H1 (cell line): ENCODE data around the gene MYBPC3. TPM values are rescaled to one million over a fixed set of nuclear protein-coding genes. Genes with fewer than 3 reads are reported as not detected.

Experiments used
- CTCF ChIA-PET: fragments of 300-600 bp; sonication (Branson Sonifier 250); formaldehyde crosslinking; loops from one replicate; lab custom pipeline; 2021; ENCODE audit not compliant: partially characterized antibody; lab: Charles Lee
- POLR2A ChIA-PET: fragments of 300-600 bp; sonication (Branson Sonifier 250); formaldehyde crosslinking; loops from one replicate; lab custom pipeline; 2021; ENCODE audit warnings: inconsistent platforms; ENCODE audit not compliant: partially characterized antibody; lab: Charles Lee
- DNase-seq, 2 experiments: peaks; one replicate each; pipeline versions ENCODE4 v3.0.0 to v3.0.0-alpha.2; 2010 to 2022; ENCODE audit warnings: low spot score in 2 of 2, low read depth in 1 of 2, mixed read lengths in 1 of 2
- FAIRE-seq: peaks from 2 replicates; lab custom pipeline; 2011; peaks lifted over from hg19 to GRCh38; lab: Jason Lieb, UNC
- H2AFZ ChIP-seq: 2 replicates; pipeline ENCODE4 v1.8.1; 2012; ENCODE audit warnings: low read length, inconsistent platforms
- H2AK5ac ChIP-seq: 2 replicates; pipeline ENCODE4 v1.6.1; 2013; ENCODE audit warnings: low read depth, low read length
- H2BK120ac ChIP-seq: replicated peaks from 2 replicates; pipeline ENCODE3; 2013; ENCODE audit warnings: low read depth, low read length, inconsistent platforms
- H2BK12ac ChIP-seq: 2 replicates; pipeline ENCODE4 v1.6.1; 2013; ENCODE audit warnings: low read depth, low read length
- H2BK15ac ChIP-seq: 2 replicates; pipeline ENCODE4 v1.6.1; 2013; ENCODE audit warnings: low read length
- H2BK20ac ChIP-seq: 2 replicates; pipeline ENCODE4 v1.6.1; 2013; ENCODE audit warnings: low read length
- H2BK5ac ChIP-seq: 2 replicates; pipeline ENCODE4 v1.6.1; 2013; ENCODE audit warnings: low read depth, low read length
- H3K14ac ChIP-seq: 2 replicates; pipeline ENCODE4 v1.6.1; 2013; ENCODE audit warnings: inconsistent platforms; ENCODE audit not compliant: insufficient read length
- H3K18ac ChIP-seq: 2 replicates; pipeline ENCODE4 v1.6.1; 2013; ENCODE audit warnings: low read length; ENCODE audit errors: extremely low read depth
- H3K23ac ChIP-seq: 2 replicates; pipeline ENCODE4 v1.6.1; 2013; ENCODE audit warnings: inconsistent platforms; ENCODE audit not compliant: insufficient read length
- H3K23me2 ChIP-seq: 2 replicates; pipeline ENCODE4 v1.6.1; 2013; ENCODE audit warnings: low read depth, low read length
- H3K27ac ChIP-seq: 2 replicates; pipeline ENCODE4 v1.6.1; 2011; ENCODE audit warnings: low read depth, low read length, inconsistent platforms
- H3K27me3 ChIP-seq, 4 experiments: replicated peaks in 1 of 4; 1 replicate in 1 of 4; 2 replicates in 3 of 4; pipeline versions ENCODE4 v1.6.1 to v1.8.1; 2011 to 2013; ENCODE audit warnings: low read length in 3 of 4, mild to moderate bottlenecking in 3 of 4, inconsistent platforms in 2 of 4, mixed read lengths in 2 of 4, moderate library complexity in 1 of 4; ENCODE audit not compliant: control insufficient read depth in 3 of 4, insufficient read depth in 3 of 4; ENCODE audit errors: extremely low read depth in 1 of 4
- H3K36me3 ChIP-seq, 4 experiments: 2 replicates each; pipeline versions ENCODE4 v1.6.1 to v1.8.1; 2011 to 2013; ENCODE audit warnings: mild to moderate bottlenecking in 4 of 4, low read length in 3 of 4, moderate library complexity in 2 of 4, control low read depth in 1 of 4, inconsistent platforms in 1 of 4; ENCODE audit not compliant: insufficient read depth in 4 of 4, control insufficient read depth in 2 of 4
- H3K4ac ChIP-seq: replicated peaks from 2 replicates; pipeline ENCODE3; 2013; ENCODE audit warnings: low read length, low read depth, mixed read lengths, inconsistent platforms; ENCODE audit not compliant: insufficient read length
- H3K4me1 ChIP-seq, 4 experiments: replicated peaks in 1 of 4; 1 replicate in 1 of 4; 2 replicates in 3 of 4; pipeline versions ENCODE4 v1.6.1 to v1.8.1; 2011 to 2013; ENCODE audit warnings: low read length in 3 of 4, inconsistent platforms in 2 of 4, mixed read lengths in 1 of 4; ENCODE audit not compliant: insufficient read depth in 4 of 4, control insufficient read depth in 3 of 4
- H3K4me2 ChIP-seq, 2 experiments: 2 replicates each; pipeline versions ENCODE4 v1.6.1 to v1.8.1; 2011 to 2013; ENCODE audit warnings: low read depth in 2 of 2, low read length in 2 of 2, control low read depth in 1 of 2, inconsistent platforms in 1 of 2, mild to moderate bottlenecking in 1 of 2; ENCODE audit not compliant: insufficient read depth in 1 of 2
- H3K4me3 ChIP-seq, 4 experiments: fragments of 200-600, 300-600 bp in 1 of 4; sonication (generic), shearing (Covaris generic), sonication (Bioruptor Twin) in 1 of 4; 2 replicates each; pipeline versions ENCODE4 v1.5.1 to v1.8.1; 2011 to 2016; ENCODE audit warnings: low read length in 4 of 4, low read depth in 3 of 4, control low read depth in 2 of 4, inconsistent platforms in 2 of 4, mild to moderate bottlenecking in 2 of 4, mixed read lengths in 1 of 4, moderate library complexity in 1 of 4; ENCODE audit not compliant: insufficient read depth in 2 of 4; ENCODE audit errors: extremely low read depth in 1 of 4
- H3K56ac ChIP-seq: replicated peaks from 2 replicates; pipeline ENCODE3; 2013; ENCODE audit warnings: low read depth, mild to moderate bottlenecking, mixed read lengths, low read length, inconsistent platforms; ENCODE audit not compliant: insufficient read length
- H3K79me1 ChIP-seq: 2 replicates; pipeline ENCODE4 v1.6.1; 2013; ENCODE audit warnings: low read depth, low read length, control low read depth
- H3K79me2 ChIP-seq, 2 experiments: 2 replicates each; pipeline versions ENCODE4 v1.6.1 to v1.8.1; 2012 to 2013; ENCODE audit warnings: low read length in 2 of 2, mild to moderate bottlenecking in 2 of 2, inconsistent platforms in 1 of 2; ENCODE audit not compliant: insufficient read depth in 2 of 2, control insufficient read depth in 1 of 2
- H3K9ac ChIP-seq, 4 experiments: replicated peaks in 1 of 4; 1 replicate in 1 of 4; 2 replicates in 3 of 4; pipeline versions ENCODE4 v1.6.1 to v1.8.1; 2011 to 2013; ENCODE audit warnings: low read depth in 3 of 4, low read length in 3 of 4, control low read depth in 2 of 4, mild to moderate bottlenecking in 2 of 4, moderate library complexity in 2 of 4, inconsistent platforms in 1 of 4; ENCODE audit errors: extremely low read depth in 1 of 4
- H3K9me3 ChIP-seq, 2 experiments: 2 replicates each; pipeline versions ENCODE4 v1.6.1 to v1.8.1; 2012 to 2013; ENCODE audit warnings: mild to moderate bottlenecking in 2 of 2, moderate library complexity in 2 of 2, control low read depth in 1 of 2, inconsistent platforms in 1 of 2, low read depth in 1 of 2, low read length in 1 of 2, mixed read lengths in 1 of 2; ENCODE audit not compliant: insufficient read depth in 2 of 2
- H4K20me1 ChIP-seq, 2 experiments: replicated peaks in 1 of 2; 2 replicates each; pipeline versions ENCODE3 to v1.8.1; 2011 to 2013; ENCODE audit warnings: inconsistent platforms in 2 of 2, low read length in 2 of 2, mild to moderate bottlenecking in 1 of 2; ENCODE audit not compliant: insufficient read depth in 2 of 2, control insufficient read depth in 1 of 2
- H4K5ac ChIP-seq: 2 replicates; pipeline ENCODE4 v1.6.1; 2013; ENCODE audit warnings: low read length, low read depth, mixed read lengths, inconsistent platforms; ENCODE audit not compliant: insufficient read length
- H4K8ac ChIP-seq: 2 replicates; pipeline ENCODE4 v1.8.0; 2013; ENCODE audit warnings: mild to moderate bottlenecking, moderate library complexity, low read length, inconsistent platforms; ENCODE audit not compliant: insufficient read depth; ENCODE audit errors: extremely low read depth
- H4K91ac ChIP-seq: replicated peaks from 2 replicates; pipeline ENCODE3; 2013; ENCODE audit warnings: low read length, mixed read lengths, inconsistent platforms; ENCODE audit not compliant: insufficient read length
- CHD2 ChIP-seq: IDR thresholded peaks from 2 replicates; pipeline ENCODE4 v1.6.1; 2012; ENCODE audit warnings: low read length, improper control_type of control experiment
- EP300 ChIP-seq, 2 experiments: IDR thresholded peaks; 1 replicate in 1 of 2; 2 replicates in 1 of 2; pipeline ENCODE4 v1.6.1; 2011 to 2012; ENCODE audit warnings: low read depth in 2 of 2, low read length in 2 of 2, mild to moderate bottlenecking in 2 of 2, borderline replicate concordance in 1 of 2, inconsistent platforms in 1 of 2, moderate library complexity in 1 of 2
- GABPA ChIP-seq: IDR thresholded peaks from 2 replicates; pipeline ENCODE4 v1.6.1; 2011; ENCODE audit warnings: mild to moderate bottlenecking, low read length, moderate library complexity, borderline replicate concordance; ENCODE audit not compliant: insufficient read depth
- JUND ChIP-seq: IDR thresholded peaks from 2 replicates; pipeline ENCODE4 v1.6.1; 2011; ENCODE audit warnings: mild to moderate bottlenecking, improper control_type of control experiment, low read length
- KDM5A ChIP-seq: fragments of 200-600 bp; IDR thresholded peaks from 2 replicates; pipeline ENCODE4 v1.7.1; 2012; ENCODE audit warnings: mild to moderate bottlenecking, low read length, inconsistent platforms, mixed read lengths
- NANOG ChIP-seq: IDR thresholded peaks from 2 replicates; pipeline ENCODE4 v1.6.1; 2011; ENCODE audit warnings: low read length, low read depth, mild to moderate bottlenecking, inconsistent platforms; ENCODE audit not compliant: insufficient read depth, poor library complexity, severe bottlenecking
- NRF1 ChIP-seq: IDR thresholded peaks from 2 replicates; pipeline ENCODE4 v1.6.1; 2011; ENCODE audit warnings: mild to moderate bottlenecking, low read depth, low read length, improper control_type of control experiment
- SP1 ChIP-seq: IDR thresholded peaks from 2 replicates; pipeline ENCODE4 v1.6.1; 2011; ENCODE audit warnings: low read depth, low read length
- SP4 ChIP-seq: IDR thresholded peaks from 2 replicates; pipeline ENCODE4 v1.6.1; 2012; ENCODE audit warnings: low read length, inconsistent platforms
- SUZ12 ChIP-seq: fragments of 200-600 bp; sonication (generic); IDR thresholded peaks from 2 replicates; pipeline ENCODE4 v1.6.1; 2012; ENCODE audit warnings: mild to moderate bottlenecking, inconsistent platforms, low read length, moderate library complexity, mixed read lengths
- TAF1 ChIP-seq: IDR thresholded peaks from 2 replicates; pipeline ENCODE4 v1.6.1; 2011; ENCODE audit warnings: mild to moderate bottlenecking, low read depth, low read length
- TEAD4 ChIP-seq: IDR thresholded peaks from 2 replicates; pipeline ENCODE4 v1.6.1; 2012; ENCODE audit warnings: low read depth, low read length, inconsistent platforms, mixed read lengths
- WGBS, 2 experiments: shearing (Covaris generic) in 1 of 2; methylation state at CpG; one replicate each; pipeline versions ENCODE4 v1.1.6 to v1.1.7; 2013 to 2015; ENCODE audit warnings: low lambda C conversion rate in 2 of 2, mixed read lengths in 2 of 2, inconsistent platforms in 1 of 2, low coverage in 1 of 2, missing lambda C conversion rate in 1 of 2; ENCODE audit not compliant: insufficient replicate concordance in 2 of 2, insufficient coverage in 1 of 2, insufficient read length in 1 of 2; ENCODE audit errors: extremely low coverage in 1 of 2, missing lambda C conversion rate in 1 of 2; 5-methylcytosine and 5-hydroxymethylcytosine counted together
- polyA plus RNA-seq, 7 experiments: library from polyadenylated mRNA; depleted of rRNA in 3 of 7; stranded (reverse) in 5 of 7; unstranded in 2 of 7; fragments of >200 nt in 5 of 7; fragments of 200-250 nt in 2 of 7; gene quantifications; 1 replicate in 5 of 7; 2 replicates in 1 of 7; 4 replicates in 1 of 7; pipeline versions ENCODE4 v1.2.1 to v1.2.3, GENCODE V29; 2011 to 2013; ENCODE audit warnings: missing spikeins in 2 of 7, mixed read lengths in 2 of 7
- total RNA-seq: library from RNA; stranded (reverse); fragmentation: NEBNext Ultra II Directional; extraction: Animal tissue kit (Norgen Biotek cat#: 25700); gene quantifications from 2 replicates; pipeline ENCODE4 v1.2.1, GENCODE V29; 2021

MYBPC3 gene
- total and polyA plus RNA-seq, 2 of the 8 experiments (the other 6 are each of a cell fraction or from before 2014, with no cell fraction given): 0.05 TPM; not detected in 1

- no peak overlapping the region for H2AFZ ChIP-seq
- H3K79me2 ChIP-seq: no peaks in the 10 kb centered on the region
- TF ChIP-seq EP300 (IDR thresholded peaks at IDR 0.05; ENCODE audit: borderline replicate concordance in 1 of 2, low read depth in 2 of 2, low read length in 2 of 2): no peak
- TF ChIP-seq SP4: no peak
- no peak for TF ChIP-seq KDM5A
- no peak for TF ChIP-seq NANOG
- TF ChIP-seq SP1: no peak
- no peak for TF ChIP-seq TAF1
- TF ChIP-seq NRF1: no peak
- TF ChIP-seq JUND: no peak
- no peak for TF ChIP-seq TEAD4
- TF ChIP-seq CHD2: no peak
- TF ChIP-seq GABPA: no peak
- no peak for TF ChIP-seq SUZ12
- H3K9me3 ChIP-seq: no peaks in the 10 kb centered on the region
- peak overlapping the region; percentile 84; the same call in 1 of the 2 replicates for H2BK12ac ChIP-seq
- H3K4me1 ChIP-seq: peaks cover 0 to 5% (median 2%) of the 10 kb centered on the region in 4 experiments; a peak in 5 of 7 replicates
- DNase-seq (no peak), FAIRE-seq (no peak)
- H3K23me2 ChIP-seq: peaks cover 9% of the 10 kb centered on the region; the same call in 1 of the 2 replicates
- no peak overlapping the region for H3K4ac ChIP-seq
- no peak overlapping the region; a peak in 1 of 7 replicates for H3K9ac ChIP-seq
- peak overlapping the region; percentile 73 for H4K91ac ChIP-seq
- H3K23ac ChIP-seq: no peak overlapping the region
- H3K27ac ChIP-seq: no peak overlapping the region
- H2BK15ac ChIP-seq: peak overlapping the region; percentile 100
- H3K27me3 ChIP-seq: no peaks in the 10 kb centered on the region
- H3K79me1 ChIP-seq: no peaks in the 10 kb centered on the region
- ChIA-PET POLR2A (interaction anchor here (0.8 to 1.8 kb wide), 5 partner anchors 14 to 140 kb away, joined by 3 to 5 read pairs (median 4); partner anchors contain the start of gene SLC39A13), CTCF (interaction anchor here (0.6 to 1.6 kb wide), 8 partner anchors 10 to 335 kb away, joined by 3 to 11 read pairs (median 4); no protein-coding TSS in a partner anchor)
- H3K36me3 ChIP-seq: no peaks in the 10 kb centered on the region
- H3K4me3 ChIP-seq: no peak overlapping the region
- H2BK20ac ChIP-seq: 0 out of 2 replicates have a peak overlapping the region, but pooled peaks have one; percentile 23
- H3K18ac ChIP-seq: no peak overlapping the region; the same call in 1 of the 2 replicates
- H3K56ac ChIP-seq: no peak overlapping the region
- peak overlapping the region; percentile 52; the same call in 1 of the 2 replicates for H2BK5ac ChIP-seq
- WGBS, 2 experiments: 84% methylated on average over 8 of the region's 8 CpGs; no CpG with 5 or more reads in 1 of the 2 experiments
- H4K20me1 ChIP-seq: peaks cover 0 to 2% of the 10 kb centered on the region in 2 experiments
- no peak overlapping the region for H2BK120ac ChIP-seq
- H3K4me2 ChIP-seq: no peak overlapping the region
- H4K8ac ChIP-seq: no peak overlapping the region; the same call in 1 of the 2 replicates
- H2AK5ac ChIP-seq: 0 out of 2 replicates have a peak overlapping the region, but pooled peaks have one; percentile 93
- peak overlapping the region; percentile 21 for H4K5ac ChIP-seq
- no peak overlapping the region for H3K14ac ChIP-seq
These were observed 23.6 kb upstream of the MYBPC3 start for GRCh38 chr11:47376107-47376524.
